HG03095 (cell line): Measurements from ENCODE around the gene AQP11.
"Not testable (repeated sequence)": the region's sequence is repeated elsewhere in the genome, so short reads cannot be mapped to it uniquely, and the experiment has no call there.

Source experiments
- ATAC-seq: cut with Tn5 transposase; IDR thresholded peaks from one replicate; pipeline ENCODE4 v1.9.1; 2021; ENCODE audit warnings: moderate library complexity; ENCODE audit not compliant: unreplicated experiment

The AQP11 gene

DNA sequence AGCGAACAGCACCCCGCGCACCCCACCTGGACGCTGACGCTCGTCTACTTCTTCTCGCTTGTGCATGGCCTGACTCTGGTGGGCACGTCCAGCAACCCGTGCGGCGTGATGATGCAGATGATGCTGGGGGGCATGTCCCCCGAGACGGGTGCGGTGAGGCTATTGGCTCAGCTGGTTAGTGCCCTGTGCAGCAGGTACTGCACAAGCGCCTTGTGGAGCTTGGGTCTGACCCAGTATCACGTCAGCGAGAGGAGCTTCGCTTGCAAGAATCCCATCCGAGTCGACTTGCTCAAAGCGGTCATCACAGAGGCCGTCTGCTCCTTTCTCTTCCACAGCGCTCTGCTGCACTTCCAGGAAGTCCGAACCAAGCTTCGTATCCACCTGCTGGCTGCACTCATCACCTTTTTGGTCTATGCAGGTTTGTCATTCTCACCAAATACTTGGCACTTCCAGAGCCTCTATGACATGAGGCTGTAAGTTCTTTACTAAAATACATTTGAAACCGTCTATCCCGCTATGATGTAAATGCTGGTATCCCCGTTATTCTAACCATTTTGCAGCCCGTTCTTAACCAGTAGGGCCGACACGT lies 535 bp downstream of the AQP11 start:
- ATAC-seq = peak; percentile 26

- ATAC-seq = no peak
Observed at GRCh38 chr11:77592727-77593126, 3.0 kb downstream of the AQP11 start.

- ATAC-seq = no peak
Observed at GRCh38 chr11:77593883-77594282, 4.1 kb downstream of the AQP11 start.

DNA sequence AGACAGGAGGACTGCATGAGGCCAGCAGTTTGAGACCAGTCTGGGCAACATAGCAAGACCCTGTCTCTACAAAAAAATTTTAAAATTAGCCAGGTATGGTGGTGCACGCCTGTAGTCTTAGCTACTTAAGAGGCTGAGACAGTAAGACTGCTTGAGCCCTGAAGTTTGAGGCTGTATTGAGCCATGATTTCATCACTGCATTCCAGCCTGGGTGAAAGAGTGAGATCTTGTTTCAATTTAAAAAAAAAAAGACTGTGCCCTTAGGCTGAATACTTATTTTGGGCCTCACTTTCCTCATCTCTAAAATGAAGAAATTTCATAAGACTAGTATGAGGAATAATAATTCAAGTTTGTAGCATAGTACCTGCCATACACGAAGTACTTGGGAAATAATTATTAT lies 6.9 kb downstream of the AQP11 start:
- ATAC-seq = no peak

DNA sequence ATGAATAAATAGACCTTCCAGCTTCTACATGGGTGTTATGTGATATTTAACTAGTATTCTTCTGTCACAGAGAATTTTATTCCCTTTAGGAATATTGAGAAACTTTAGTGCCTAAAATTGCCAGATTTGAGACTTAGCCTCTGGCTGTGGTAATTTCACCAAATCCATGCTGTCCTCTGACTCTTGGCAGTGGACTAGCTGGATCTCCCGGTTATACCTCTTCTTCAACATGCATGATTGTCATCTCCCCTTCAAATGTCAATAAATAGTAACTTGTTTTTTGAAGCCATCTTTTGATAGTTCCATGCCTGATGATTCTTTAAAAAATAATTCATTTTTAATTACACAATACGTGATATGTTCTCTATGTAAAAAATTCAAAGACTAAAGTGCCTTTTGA lies 8.4 kb downstream of the AQP11 start:
- ATAC-seq = no peak

GRCh38 chr11:77602381-77603088 lies 12.8 kb downstream of the AQP11 start:
- ATAC-seq = no peak

DNA sequence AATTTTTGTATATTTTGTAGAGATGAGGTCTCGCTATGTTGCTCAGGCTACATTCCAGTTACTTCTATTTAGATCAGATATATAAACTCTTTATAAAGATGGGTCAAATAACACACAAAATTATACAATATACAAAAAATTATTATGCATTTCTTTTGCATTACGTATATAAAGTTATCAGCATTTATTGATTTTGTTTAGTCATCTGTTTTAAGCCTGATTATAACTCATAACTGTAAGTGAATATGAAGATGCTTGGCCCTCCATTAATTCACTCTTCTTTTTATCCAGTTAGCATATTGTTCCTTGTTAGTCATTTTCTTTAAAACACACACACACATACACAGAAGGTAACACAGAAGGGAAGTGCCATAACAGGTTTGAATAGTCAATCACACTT lies 14.5 kb downstream of the AQP11 start:
- ATAC-seq = no peak

DNA sequence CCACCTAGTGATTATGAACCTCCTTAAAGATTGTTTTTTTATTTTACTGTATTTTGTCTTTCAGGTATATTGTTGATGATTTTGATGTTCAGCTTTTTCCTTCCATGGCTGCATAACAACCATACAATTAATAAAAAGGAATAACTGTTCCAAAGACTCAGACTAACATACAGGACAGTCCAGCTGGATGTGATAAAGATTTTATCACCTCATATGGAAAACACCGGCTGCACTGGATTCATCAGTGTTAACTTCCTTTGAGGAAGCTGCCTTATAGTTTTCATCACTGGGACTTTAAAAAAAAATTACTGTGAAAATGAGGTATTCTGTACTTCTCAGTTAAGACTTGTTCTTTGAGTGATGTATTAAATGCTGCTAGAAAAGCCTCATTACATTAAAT lies 19.5 kb downstream of the AQP11 start:
- no peak for ATAC-seq

DNA sequence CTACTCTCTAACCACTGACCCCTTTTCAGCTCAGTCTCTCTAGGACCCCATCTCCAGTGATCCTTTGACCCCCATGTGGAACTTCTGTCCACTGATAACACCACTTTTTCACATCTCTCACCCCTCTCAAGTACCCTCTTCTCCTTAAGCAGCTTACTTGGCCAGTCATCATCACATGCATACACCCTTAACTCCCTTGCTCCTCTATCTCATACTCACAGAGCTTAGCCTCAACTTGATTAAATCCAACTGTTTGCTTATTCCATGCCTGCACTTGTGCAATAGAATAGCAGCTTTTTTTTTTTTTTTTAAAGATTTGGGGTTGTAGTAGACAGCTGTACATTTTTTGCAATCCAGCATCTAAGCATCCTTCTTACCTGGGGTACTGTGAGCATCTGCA lies 22.2 kb downstream of the AQP11 start:
- no peak for ATAC-seq

DNA sequence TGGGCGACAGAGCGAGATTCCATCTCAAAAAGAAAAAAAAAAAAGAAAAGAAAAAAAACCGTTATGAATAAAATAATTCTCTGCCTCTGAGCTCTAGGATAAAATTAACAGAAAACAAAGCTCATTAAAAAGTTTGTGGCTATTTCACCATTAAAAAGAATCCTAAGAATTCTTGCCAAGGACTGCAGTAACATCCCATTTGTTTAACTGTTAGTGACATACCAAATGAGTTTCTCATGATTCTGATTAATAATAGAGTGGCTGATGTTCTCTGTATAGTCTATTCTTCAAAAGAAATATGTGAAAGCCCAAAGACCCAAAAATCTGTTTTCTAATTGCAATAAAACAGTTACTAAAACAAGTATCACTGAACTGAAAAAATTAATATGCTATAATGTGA lies 28.1 kb downstream of the AQP11 start:
- no peak for ATAC-seq

DNA sequence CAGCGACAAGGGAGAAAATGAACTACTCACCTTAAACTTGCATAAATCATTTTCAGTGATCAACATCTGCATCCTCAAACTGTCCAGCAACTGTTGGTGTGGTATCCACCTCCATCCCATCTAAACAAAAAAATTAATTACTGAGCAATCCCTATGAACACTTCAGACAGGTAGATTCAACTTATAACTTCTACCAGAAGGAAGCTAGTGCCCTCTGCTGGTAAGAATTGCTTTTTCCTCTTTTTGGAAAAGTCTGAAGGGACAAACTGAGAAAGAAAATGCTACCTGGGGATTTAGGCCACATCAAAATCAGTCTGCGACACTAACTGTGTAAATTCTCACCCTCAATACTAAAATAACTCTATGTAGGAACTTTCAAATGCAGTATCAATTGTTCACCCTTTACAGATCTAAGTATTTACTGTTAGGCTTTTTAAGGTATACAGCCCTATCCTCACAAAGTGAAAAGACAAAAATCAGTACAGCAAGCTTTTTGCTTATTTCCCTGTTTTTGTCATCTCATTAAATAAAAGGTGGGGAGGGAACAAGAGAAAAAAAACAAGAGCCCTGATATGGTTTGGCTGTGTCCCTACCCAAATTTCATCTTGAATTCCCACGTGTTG lies 29.9 kb downstream of the AQP11 start:
- ATAC-seq = no peak

DNA sequence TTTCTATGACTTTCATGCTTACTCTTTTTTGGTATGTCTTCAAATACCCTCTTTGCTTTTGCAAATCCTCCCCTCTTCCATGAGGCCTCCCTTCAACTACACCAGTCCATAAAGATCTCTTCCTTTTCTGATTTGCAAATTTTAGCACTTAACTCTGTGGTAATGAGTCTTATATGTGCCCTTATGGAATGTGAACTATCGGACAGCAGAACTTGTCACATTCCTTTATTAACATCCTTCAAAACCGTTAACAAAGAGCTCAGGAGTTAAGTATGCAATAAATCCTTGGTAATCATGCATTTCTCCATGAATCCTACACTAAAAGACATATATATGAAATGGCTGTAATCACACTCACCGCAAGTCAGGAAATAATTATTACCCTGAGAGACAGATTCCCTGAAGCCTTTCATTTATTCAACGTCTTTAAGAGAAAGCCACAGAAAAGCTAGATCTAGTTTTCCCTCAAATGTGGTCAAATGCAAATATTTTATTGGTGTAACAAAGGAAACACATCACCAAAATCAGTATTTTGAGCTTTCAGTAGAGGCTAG lies 40.5 kb downstream of the AQP11 start:
- ATAC-seq = no peak

DNA sequence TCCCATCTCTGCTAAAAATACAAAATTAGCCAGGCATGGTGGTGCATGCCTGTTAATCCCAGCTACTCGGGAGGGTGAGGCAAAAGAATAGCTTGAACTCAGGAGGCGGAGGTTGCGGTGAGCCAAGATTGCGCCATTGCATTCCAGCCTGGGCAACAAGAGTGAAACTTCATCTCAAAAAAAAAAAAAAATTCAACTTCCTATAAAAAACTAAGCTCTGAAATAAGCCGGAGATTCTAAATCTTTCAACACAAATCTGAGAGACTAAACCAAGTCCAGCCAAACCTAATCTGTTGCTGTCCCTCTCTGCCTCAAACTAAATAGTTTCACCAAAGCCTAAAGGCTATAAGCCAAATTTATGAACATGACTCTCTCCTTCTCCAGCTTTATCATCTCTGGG lies 44.2 kb downstream of the AQP11 start:
- not testable (repeated sequence) for ATAC-seq

- ATAC-seq = no peak
Observed at GRCh38 chr11:77636731-77637344, 47.1 kb downstream of the AQP11 start.

DNA sequence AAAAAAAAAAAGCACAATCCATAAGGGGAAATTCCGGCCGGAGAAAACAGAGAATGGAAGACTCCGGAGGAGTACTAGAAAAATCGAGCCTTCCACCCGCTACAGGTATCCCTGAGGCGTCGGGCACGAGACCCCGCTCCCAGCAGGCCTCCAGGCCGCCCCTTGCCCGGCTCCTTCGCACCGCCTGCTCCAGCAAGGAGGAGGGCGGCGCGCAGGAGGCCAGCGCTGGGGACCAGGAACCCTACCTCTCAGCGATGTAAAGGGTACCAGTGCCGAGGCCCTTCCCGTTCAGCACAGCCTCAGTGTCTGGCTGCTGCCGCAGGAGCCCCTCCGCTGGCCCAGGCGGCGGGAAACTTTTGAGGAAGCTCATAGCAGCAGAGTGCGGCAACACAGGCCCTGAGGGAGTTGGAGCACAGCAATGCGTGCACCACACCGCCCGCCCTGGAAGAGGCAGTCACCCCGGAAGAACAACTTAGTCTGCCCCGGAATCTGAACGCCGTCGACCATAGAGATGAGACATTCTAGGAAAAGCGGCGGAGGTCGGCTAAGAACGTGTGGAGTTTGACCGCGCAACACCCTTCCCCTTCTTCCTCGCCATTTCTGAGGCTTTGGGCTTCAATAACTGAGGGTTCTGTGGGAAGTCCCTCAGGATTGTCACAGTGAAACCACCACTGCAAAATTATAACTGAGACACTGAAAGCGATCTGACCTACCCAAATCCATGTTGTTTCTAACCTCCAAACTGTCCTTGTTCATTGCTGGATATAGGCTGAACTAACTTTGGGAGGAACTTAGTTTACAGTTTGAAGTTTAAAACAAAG lies 47.8 kb downstream of the AQP11 start, which contains the start of gene CLNS1A:
Gene CLNS1A, minus strand, starts transcription at position 450 of the 821 bp plus-strand sequence. Its CDS starts 80 bp downstream, at position 370.
- peak; percentile 91 for ATAC-seq

DNA sequence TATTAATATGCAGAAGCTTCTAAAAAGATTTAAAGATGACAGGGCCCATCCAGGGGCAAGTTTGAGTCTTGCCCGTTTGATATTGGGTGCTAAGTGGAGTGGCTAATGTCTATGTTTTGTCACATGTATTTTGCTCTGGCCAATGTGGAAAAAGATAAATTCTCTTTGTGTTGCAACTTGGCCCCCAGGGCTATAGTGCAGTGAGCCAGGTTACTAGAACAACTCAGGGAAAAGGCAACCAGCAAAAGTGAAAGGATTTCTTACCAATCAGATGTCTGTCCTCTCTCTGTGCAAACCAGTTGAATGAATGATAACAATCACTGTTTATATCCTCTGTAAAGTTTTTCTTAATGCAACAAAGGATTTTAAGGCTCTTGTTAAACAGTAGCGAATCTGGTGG lies 52.5 kb downstream of the AQP11 start:
- no peak for ATAC-seq

- ATAC-seq = no peak
Observed at GRCh38 chr11:77644887-77645286, 55.1 kb downstream of the AQP11 start.

- no peak for ATAC-seq
Observed at GRCh38 chr11:77647654-77648305, 58.0 kb downstream of the AQP11 start.

DNA sequence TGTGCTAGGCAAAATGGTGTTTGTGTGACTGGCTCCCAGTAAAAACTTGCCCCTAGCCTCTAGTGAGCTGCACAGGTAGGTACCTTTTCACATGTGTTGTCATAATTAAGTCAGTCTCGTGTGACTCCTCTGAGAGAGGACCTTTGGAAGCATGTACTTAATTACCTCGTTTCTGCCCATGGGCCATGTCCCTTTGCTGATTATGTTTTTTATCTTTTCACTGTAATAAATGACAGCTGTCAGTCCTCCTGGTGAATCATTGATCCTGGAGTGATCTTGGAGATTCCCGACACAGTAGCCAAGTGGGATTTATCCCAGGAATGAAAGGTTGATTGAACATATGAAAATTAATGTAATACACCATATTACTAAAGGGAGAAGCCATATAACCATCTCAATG lies 60.4 kb downstream of the AQP11 start:
- no peak for ATAC-seq

DNA sequence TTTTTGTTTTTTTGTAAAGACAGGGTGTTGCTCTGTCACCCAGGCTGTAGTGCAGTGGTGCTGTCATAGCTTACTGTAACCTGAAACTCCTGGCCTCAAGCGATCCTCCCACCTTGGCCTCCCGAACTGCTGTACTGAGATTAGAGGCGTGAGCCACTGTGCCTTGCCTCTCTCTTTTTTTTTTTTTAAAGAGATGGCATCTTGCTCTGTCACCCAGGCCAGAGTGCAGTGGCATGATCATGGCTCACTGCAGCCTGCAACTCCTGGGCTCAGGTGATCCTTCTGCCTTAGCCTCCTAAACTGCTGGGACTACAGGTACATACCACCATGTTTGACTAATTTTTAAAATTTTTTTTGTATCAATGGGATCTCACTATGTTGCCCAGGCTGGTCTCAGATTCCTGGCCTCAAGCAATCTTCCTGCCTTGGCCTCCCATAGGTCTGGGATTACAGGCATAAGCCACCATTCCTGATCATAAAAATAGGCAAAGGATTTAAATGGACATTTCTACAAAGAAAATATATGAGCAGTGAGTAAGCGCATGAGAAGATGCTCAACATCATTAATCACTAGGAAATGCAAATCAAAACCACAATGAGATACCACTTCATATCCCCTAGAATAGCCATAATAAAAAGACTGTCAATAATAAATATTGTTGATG lies 65.1 kb downstream of the AQP11 start:
- ATAC-seq = no peak
